Measurements from ENCODE around the gene TXNL4A. TPM values are rescaled to one million over a fixed set of nuclear protein-coding genes. Genes with fewer than 3 reads are reported as not detected.

The TXNL4A gene
- total RNA-seq, 3 donors from 2014 or later (not counting 1 experiment from before 2014, with no cell fraction given) = 63.2 to 69.1 (median 66.4) TPM

DNA sequence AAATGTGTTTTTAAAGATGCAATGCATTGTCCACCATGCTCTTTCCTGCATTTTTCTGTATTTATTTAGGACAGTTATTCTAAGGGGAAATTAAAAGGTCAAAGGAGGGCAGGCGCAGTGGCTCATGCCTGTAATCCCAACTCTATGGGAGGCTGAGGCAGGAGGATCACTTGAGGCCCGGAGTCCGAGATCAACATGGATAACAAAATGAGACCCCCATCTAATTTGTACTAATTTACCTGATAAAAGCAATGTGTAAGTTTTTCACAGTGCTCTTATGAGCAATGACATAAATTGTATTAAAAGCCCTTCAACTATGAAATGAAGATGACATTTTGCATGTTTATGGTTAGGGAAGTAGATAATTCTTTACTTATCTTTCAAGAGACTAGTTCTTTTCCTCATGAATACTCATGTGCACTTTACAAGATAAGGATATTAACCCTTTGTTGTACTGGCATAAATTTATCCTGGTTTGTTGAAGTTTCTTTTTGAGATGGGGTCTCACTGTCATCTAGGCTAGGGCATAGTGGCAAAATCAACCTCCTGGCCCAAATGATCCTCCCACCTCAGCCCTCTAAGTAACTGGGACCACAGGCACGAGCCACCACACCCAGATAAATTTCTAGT is 14.2 kb downstream of the TXNL4A start:
- intact Hi-C loops (cut with micrococcal nuclease) = no loop called here
- no peak overlapping the region for H3K4me3 ChIP-seq (ENCODE audit: low read length)

DNA sequence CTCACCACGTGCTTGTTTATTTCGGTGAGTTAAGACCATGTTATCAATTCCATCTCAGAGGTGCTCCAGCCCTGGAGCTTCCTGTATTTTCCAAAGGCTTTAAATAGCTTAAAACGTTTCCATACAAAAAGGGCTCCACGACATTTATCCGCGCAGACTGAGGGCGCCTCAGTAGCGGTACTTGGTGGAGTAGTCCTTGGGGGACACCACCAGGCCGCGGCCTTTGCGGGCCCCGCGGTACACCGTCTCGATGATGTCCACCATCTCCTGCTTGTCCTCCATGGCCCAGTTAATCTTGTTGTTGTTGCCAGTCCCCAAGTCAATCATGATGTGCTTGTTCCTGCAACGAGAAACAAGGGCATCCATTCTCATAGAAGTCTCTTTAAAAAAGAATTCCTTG is 14.8 kb downstream of the TXNL4A start:
- Histone ChIP-seq H3K27ac (ENCODE audit: low read length) (no peak overlapping the region), H3K36me3 (ENCODE audit: control insufficient read depth, insufficient read depth, low read length) (peaks cover 47% of the 10 kb centered on the region), H3K4me1 (ENCODE audit: control insufficient read depth, insufficient read depth, low read length) (peaks cover 7% of the 10 kb centered on the region), H3K27me3 (ENCODE audit: control insufficient read depth, insufficient read depth, low read length) (no peaks in the 10 kb centered on the region), H3K9me3 (ENCODE audit: control insufficient read depth, insufficient read depth, low read length) (no peaks in the 10 kb centered on the region), H3K4me3 (ENCODE audit: low read length) (no peak overlapping the region)
- DNase-seq (no peak), ATAC-seq (no peak)
- intact Hi-C loops (cut with micrococcal nuclease) = no loop called here
- TF ChIP-seq, protein P1, sequence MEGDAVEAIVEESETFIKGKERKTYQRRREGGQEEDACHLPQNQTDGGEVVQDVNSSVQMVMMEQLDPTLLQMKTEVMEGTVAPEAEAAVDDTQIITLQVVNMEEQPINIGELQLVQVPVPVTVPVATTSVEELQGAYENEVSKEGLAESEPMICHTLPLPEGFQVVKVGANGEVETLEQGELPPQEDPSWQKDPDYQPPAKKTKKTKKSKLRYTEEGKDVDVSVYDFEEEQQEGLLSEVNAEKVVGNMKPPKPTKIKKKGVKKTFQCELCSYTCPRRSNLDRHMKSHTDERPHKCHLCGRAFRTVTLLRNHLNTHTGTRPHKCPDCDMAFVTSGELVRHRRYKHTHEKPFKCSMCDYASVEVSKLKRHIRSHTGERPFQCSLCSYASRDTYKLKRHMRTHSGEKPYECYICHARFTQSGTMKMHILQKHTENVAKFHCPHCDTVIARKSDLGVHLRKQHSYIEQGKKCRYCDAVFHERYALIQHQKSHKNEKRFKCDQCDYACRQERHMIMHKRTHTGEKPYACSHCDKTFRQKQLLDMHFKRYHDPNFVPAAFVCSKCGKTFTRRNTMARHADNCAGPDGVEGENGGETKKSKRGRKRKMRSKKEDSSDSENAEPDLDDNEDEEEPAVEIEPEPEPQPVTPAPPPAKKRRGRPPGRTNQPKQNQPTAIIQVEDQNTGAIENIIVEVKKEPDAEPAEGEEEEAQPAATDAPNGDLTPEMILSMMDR (IDR thresholded peaks at IDR 0.05) = no peak
- H3K27me3 Mint-ChIP-seq (ENCODE audit: low read depth in 2 of 2) = no peaks in the 10 kb centered on the region
- WGBS (ENCODE audit: insufficient coverage) = 97% methylated on average over 16 of the region's 16 CpGs
- no peaks in the 10 kb centered on the region for H3K36me3 Mint-ChIP-seq
- peaks cover 25 to 35% of the 10 kb centered on the region in 2 donors for H3K4me1 Mint-ChIP-seq
- H3K4me3 Mint-ChIP-seq = no peak overlapping the region
- no peak overlapping the region for H3K27ac Mint-ChIP-seq
- H3K9me3 Mint-ChIP-seq = no peaks in the 10 kb centered on the region

More for the DNA sequence above, 14.2 kb downstream of the TXNL4A start:
- H3K36me3 Mint-ChIP-seq = no peaks in the 10 kb centered on the region
- Histone ChIP-seq H3K27ac (ENCODE audit: low read length) (no peak overlapping the region), H3K27me3 (ENCODE audit: control insufficient read depth, insufficient read depth, low read length) (no peaks in the 10 kb centered on the region), H3K36me3 (ENCODE audit: control insufficient read depth, insufficient read depth, low read length) (peaks cover 47% of the 10 kb centered on the region), H3K9me3 (ENCODE audit: control insufficient read depth, insufficient read depth, low read length) (no peaks in the 10 kb centered on the region), H3K4me1 (ENCODE audit: control insufficient read depth, insufficient read depth, low read length) (peaks cover 7% of the 10 kb centered on the region)
- TF ChIP-seq, protein P1 (IDR thresholded peaks at IDR 0.05) = no peak
- WGBS (ENCODE audit: insufficient coverage) = 100% methylated on average over 4 of the region's 4 CpGs
- H3K4me1 Mint-ChIP-seq = peaks cover 25 to 35% of the 10 kb centered on the region in 2 donors
- H3K4me3 Mint-ChIP-seq = no peak overlapping the region
- no peak for ATAC-seq
- no peaks in the 10 kb centered on the region for H3K27me3 Mint-ChIP-seq (ENCODE audit: low read depth in 2 of 2)
- no peak overlapping the region for H3K27ac Mint-ChIP-seq
- DNase-seq = no peak
- H3K9me3 Mint-ChIP-seq = no peaks in the 10 kb centered on the region

- H3K9me3 ChIP-seq (ENCODE audit: control insufficient read depth, insufficient read depth, low read length) = no peaks in the 10 kb centered on the region
- Mint-ChIP-seq H3K4me1 (peaks cover 20 to 30% of the 10 kb centered on the region in 2 donors), H3K27me3 (ENCODE audit: low read depth in 2 of 2) (no peaks in the 10 kb centered on the region), H3K4me3 (no peak overlapping the region), H3K36me3 (no peaks in the 10 kb centered on the region), H3K9me3 (no peaks in the 10 kb centered on the region), H3K27ac (peak overlapping the region; percentile 22 to 51)
- H3K4me1 ChIP-seq (ENCODE audit: control insufficient read depth, insufficient read depth, low read length) = peaks cover 7% of the 10 kb centered on the region
- ATAC-seq = no peak
- no peaks in the 10 kb centered on the region for H3K27me3 ChIP-seq (ENCODE audit: control insufficient read depth, insufficient read depth, low read length)
- H3K4me3 ChIP-seq (ENCODE audit: low read length) = no peak overlapping the region
- 93% methylated on average over 2 of the region's 3 CpGs for WGBS (ENCODE audit: insufficient coverage)
- TF ChIP-seq, protein P1 (IDR thresholded peaks at IDR 0.05) = no peak
- DNase-seq = no peak
- no peak overlapping the region for H3K27ac ChIP-seq (ENCODE audit: low read length)
- intact Hi-C loops (cut with micrococcal nuclease) = no loop called here
- peaks cover 47% of the 10 kb centered on the region for H3K36me3 ChIP-seq (ENCODE audit: control insufficient read depth, insufficient read depth, low read length)
These were observed 15.6 kb downstream of the TXNL4A start for GRCh38 chr18:79972720-79973119.

DNA sequence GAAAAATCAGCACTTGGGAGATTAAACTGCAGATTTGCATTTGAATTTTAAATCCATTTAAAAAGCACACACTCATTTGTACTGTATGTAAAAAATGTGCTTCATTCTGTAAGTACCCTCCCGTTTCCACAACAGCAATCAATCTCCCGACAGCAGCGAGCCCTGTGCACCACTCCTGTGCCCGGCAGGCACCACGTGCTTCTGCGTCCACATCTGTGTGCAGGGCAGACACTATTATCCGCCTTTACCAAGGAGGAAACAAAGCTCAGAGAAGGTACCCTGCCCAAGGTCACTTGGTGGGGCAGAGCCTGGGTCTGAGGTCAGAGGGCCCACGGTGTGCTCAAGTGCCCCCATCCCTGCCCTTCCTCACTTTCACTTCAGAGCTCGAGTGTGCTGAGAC is 16.4 kb downstream of the TXNL4A start:
- no peaks in the 10 kb centered on the region for H3K27me3 ChIP-seq (ENCODE audit: control insufficient read depth, insufficient read depth, low read length)
- ATAC-seq = no peak
- no peak for DNase-seq
- H3K27ac ChIP-seq (ENCODE audit: low read length) = no peak overlapping the region
- Mint-ChIP-seq H3K27ac (peak overlapping the region; percentile 71 to 76), H3K4me3 (no peak overlapping the region), H3K4me1 (peaks cover 19 to 24% of the 10 kb centered on the region in 2 donors), H3K27me3 (ENCODE audit: low read depth in 2 of 2) (no peaks in the 10 kb centered on the region), H3K36me3 (no peaks in the 10 kb centered on the region), H3K9me3 (no peaks in the 10 kb centered on the region)
- H3K4me3 ChIP-seq (ENCODE audit: low read length) = no peak overlapping the region
- H3K4me1 ChIP-seq (ENCODE audit: control insufficient read depth, insufficient read depth, low read length) = peaks cover 7% of the 10 kb centered on the region
- TF ChIP-seq, protein P1 (IDR thresholded peaks at IDR 0.05) = no peak
- H3K36me3 ChIP-seq (ENCODE audit: control insufficient read depth, insufficient read depth, low read length) = peaks cover 47% of the 10 kb centered on the region
- intact Hi-C loops (cut with micrococcal nuclease) = no loop called here
- WGBS (ENCODE audit: insufficient coverage) = 89% methylated on average over 9 of the region's 9 CpGs
- H3K9me3 ChIP-seq (ENCODE audit: control insufficient read depth, insufficient read depth, low read length) = no peaks in the 10 kb centered on the region

All from natural killer cell (primary cell).